ENCODE measurements around the gene GPR55.

GRCh38 chr2:230905448-230906421, 19.3 kb downstream of the GPR55 start:
- TF ChIP-seq CTCF (IDR thresholded peaks at IDR 0.05) (no peak), POLR2A (IDR thresholded peaks at IDR 0.05) (no peak), EP300 (IDR thresholded peaks at IDR 0.05) (no peak)

Measured in stomach (tissue), 4 donors.